NCI-H345 treated with DMSO at 0.1 percent for 48 hours (cell line): ENCODE results near the gene GPHN.

Experiments
- DNase-seq: peaks from one replicate; lab custom pipeline; 2025; ENCODE audit not compliant: unreplicated experiment; lab: John Stamatoyannopoulos, UW

The GPHN gene

GRCh38 chr14:66916421-66916820 lies 408.5 kb downstream of the GPHN start:
- no peak for DNase-seq

GRCh38 chr14:66918527-66918926 lies 410.6 kb downstream of the GPHN start:
- DNase-seq, result no peak

- no peak for DNase-seq
These were observed 412.2 kb downstream of the GPHN start for GRCh38 chr14:66920196-66920595.

GRCh38 chr14:66923251-66923650 lies 415.3 kb downstream of the GPHN start:
- DNase-seq, result no peak

- DNase-seq, result no peak
These were observed 431.5 kb downstream of the GPHN start for GRCh38 chr14:66939409-66939808.

GRCh38 chr14:66944872-66945271 lies 436.9 kb downstream of the GPHN start:
- DNase-seq, result no peak

- no peak for DNase-seq
These were observed 447.2 kb downstream of the GPHN start for GRCh38 chr14:66955159-66955558.

GRCh38 chr14:66959437-66960050 lies 451.6 kb downstream of the GPHN start:
- DNase-seq, result no peak

- no peak for DNase-seq
These were observed 457.9 kb downstream of the GPHN start for GRCh38 chr14:66965831-66966230.

GRCh38 chr14:66972469-66972868 lies 464.5 kb downstream of the GPHN start:
- no peak for DNase-seq

GRCh38 chr14:66974397-66975025 lies 466.6 kb downstream of the GPHN start:
- no peak for DNase-seq

- no peak for DNase-seq
These were observed 467.3 kb downstream of the GPHN start for GRCh38 chr14:66975251-66975650.

GRCh38 chr14:66979101-66979974 lies 471.4 kb downstream of the GPHN start:
- DNase-seq, result no peak

GRCh38 chr14:66982247-66982646 lies 474.3 kb downstream of the GPHN start:
- no peak for DNase-seq

GRCh38 chr14:66992776-66993175 lies 484.8 kb downstream of the GPHN start:
- DNase-seq, result no peak

- DNase-seq, result no peak
These were observed 485.6 kb downstream of the GPHN start for GRCh38 chr14:66993512-66993911.

- no peak for DNase-seq
These were observed 490.1 kb downstream of the GPHN start for GRCh38 chr14:66998013-66998412.

GRCh38 chr14:66999978-67000377 lies 492.0 kb downstream of the GPHN start:
- no peak for DNase-seq

- no peak for DNase-seq
These were observed 495.2 kb downstream of the GPHN start for GRCh38 chr14:67002994-67003753.

- DNase-seq, result no peak
These were observed 496.6 kb downstream of the GPHN start for GRCh38 chr14:67004521-67004920.

GRCh38 chr14:67010602-67011001 lies 502.7 kb downstream of the GPHN start:
- no peak for DNase-seq
